Colonic mucosa (tissue), 4 donors: Measurements from ENCODE around the gene FAM13A. TPM values are rescaled to one million over a fixed set of nuclear protein-coding genes. Genes with fewer than 3 reads are reported as not detected.
"Not testable (repeated sequence)": the region's sequence is repeated elsewhere in the genome, so short reads cannot be mapped to it uniquely, and the experiment has no call there.

Experiments
- DNase-seq: peaks from one replicate; pipeline ENCODE4 v3.0.0-alpha.2; 2020
- H3K27ac ChIP-seq: fragments of 200-600 bp; one replicate; pipeline ENCODE4 v1.8.0; 2021
- H3K27me3 ChIP-seq: fragments of 200-600 bp; one replicate; pipeline ENCODE4 v1.8.0; 2021
- H3K36me3 ChIP-seq: fragments of 200-600 bp; one replicate; pipeline ENCODE4 v1.8.0; 2021
- H3K4me1 ChIP-seq: fragments of 200-600 bp; one replicate; pipeline ENCODE4 v1.8.0; 2021; ENCODE audit warnings: mild to moderate bottlenecking
- H3K4me3 ChIP-seq: fragments of 200-600 bp; one replicate; pipeline ENCODE4 v1.8.0; 2021
- H3K9ac ChIP-seq, 2 donors: one replicate each; pipeline ENCODE4 v1.7.0; 2013; ENCODE audit warnings: control low read depth in 2 of 2, low read depth in 2 of 2, low read length in 2 of 2
- H3K9me3 ChIP-seq: fragments of 200-600 bp; one replicate; pipeline ENCODE4 v1.8.0; 2021
- CTCF ChIP-seq: fragments of 200-600 bp; IDR thresholded peaks from one replicate; pipeline ENCODE4 v1.8.0; 2022; ENCODE audit warnings: antibody characterized with exemption, mild to moderate bottlenecking
- intact Hi-C: fragments of 100-400 bp; cut with DNase I; formaldehyde crosslinking; loops from one replicate; pipeline ENCODE4 v1.14.1; 2022
- total RNA-seq, 2 donors: library from RNA; stranded (reverse); fragmentation: NEBNext Ultra II Directional in 1 of 2; extraction: Animal tissue kit (Norgen Biotek cat#: 25700) in 1 of 2; gene quantifications; one replicate each; pipeline ENCODE4 v1.2.1, GENCODE V29; 2021
- donor health status: healthy.
- donor health status: DM: no; HTN: no; CAD: no.
- donor health status: DM: no; HTN: no; CAD: no.

Gene FAM13A
- total RNA-seq, 2 donors from 2014 or later, result 34.0 to 248 TPM

GRCh38 chr4:89021062-89021461 lies 35.9 kb downstream of the FAM13A start:
- Histone ChIP-seq H3K27ac (no peak overlapping the region), H3K9ac (no peak overlapping the region), H3K27me3 (no peaks in the 10 kb centered on the region), H3K4me3 (no peak overlapping the region), H3K9me3 (no peaks in the 10 kb centered on the region), H3K4me1 (no peaks in the 10 kb centered on the region), H3K36me3 (no peaks in the 10 kb centered on the region)
- no peak for TF ChIP-seq CTCF
- intact Hi-C loops, result loop anchor here (10.0 kb wide), 1 partner anchor 316 kb away; no protein-coding TSS in a partner anchor
- DNase-seq, result no peak

- H3K27me3 ChIP-seq, DNase-seq, H3K9me3 ChIP-seq, H3K4me3 ChIP-seq, H3K4me1 ChIP-seq, H3K27ac ChIP-seq, H3K9ac ChIP-seq, H3K36me3 ChIP-seq, intact Hi-C loops: not testable (repeated sequence)
These were observed 42.1 kb downstream of the FAM13A start for GRCh38 chr4:89014897-89015296.

GRCh38 chr4:89009761-89010369 lies 47.1 kb downstream of the FAM13A start:
- H3K9ac ChIP-seq, result no peak overlapping the region
- intact Hi-C loops, result no loop called here
- no peaks in the 10 kb centered on the region for H3K27me3 ChIP-seq
- TF ChIP-seq CTCF, result no peak
- no peak overlapping the region for H3K4me3 ChIP-seq
- DNase-seq, result no peak
- H3K4me1 ChIP-seq, result no peaks in the 10 kb centered on the region
- H3K27ac ChIP-seq, result peak overlapping the region; percentile 45
- H3K36me3 ChIP-seq, result no peaks in the 10 kb centered on the region
- no peaks in the 10 kb centered on the region for H3K9me3 ChIP-seq

GRCh38 chr4:89009115-89009514 lies 47.9 kb downstream of the FAM13A start:
- Histone ChIP-seq H3K36me3 (no peaks in the 10 kb centered on the region), H3K9me3 (no peaks in the 10 kb centered on the region), H3K27ac (peak overlapping the region; percentile 45), H3K4me3 (no peak overlapping the region), H3K27me3 (no peaks in the 10 kb centered on the region), H3K9ac (no peak overlapping the region), H3K4me1 (no peaks in the 10 kb centered on the region)
- no peak for DNase-seq
- TF ChIP-seq CTCF, result no peak
- intact Hi-C loops, result no loop called here

- no peak overlapping the region for H3K9ac ChIP-seq
- no peaks in the 10 kb centered on the region for H3K9me3 ChIP-seq
- intact Hi-C loops, result no loop called here
- no peaks in the 10 kb centered on the region for H3K4me1 ChIP-seq
- H3K36me3 ChIP-seq, result no peaks in the 10 kb centered on the region
- no peak for TF ChIP-seq CTCF
- H3K27ac ChIP-seq, result no peak overlapping the region
- no peak for DNase-seq
- no peaks in the 10 kb centered on the region for H3K27me3 ChIP-seq
- no peak overlapping the region for H3K4me3 ChIP-seq
These were observed 48.8 kb downstream of the FAM13A start for GRCh38 chr4:89008166-89008565.

GRCh38 chr4:89007338-89007939 lies 49.5 kb downstream of the FAM13A start:
- no peak for TF ChIP-seq CTCF
- H3K27me3 ChIP-seq, result no peaks in the 10 kb centered on the region
- H3K36me3 ChIP-seq, result no peaks in the 10 kb centered on the region
- no peak overlapping the region for H3K27ac ChIP-seq
- no peaks in the 10 kb centered on the region for H3K4me1 ChIP-seq
- intact Hi-C loops, result no loop called here
- no peak for DNase-seq
- H3K9ac ChIP-seq, result no peak overlapping the region
- no peak overlapping the region for H3K4me3 ChIP-seq
- no peaks in the 10 kb centered on the region for H3K9me3 ChIP-seq
